ENCODE results near the gene GNB1L. TPM values are rescaled to one million over a fixed set of nuclear protein-coding genes. Genes with fewer than 3 reads are reported as not detected.

GNB1L gene
- total and polyA plus RNA-seq, 9 of the 15 experiments (the other 6 are each of a cell fraction or from before 2014, with no cell fraction given), result 0.56 to 50.5 (median 10.2) TPM

DNA sequence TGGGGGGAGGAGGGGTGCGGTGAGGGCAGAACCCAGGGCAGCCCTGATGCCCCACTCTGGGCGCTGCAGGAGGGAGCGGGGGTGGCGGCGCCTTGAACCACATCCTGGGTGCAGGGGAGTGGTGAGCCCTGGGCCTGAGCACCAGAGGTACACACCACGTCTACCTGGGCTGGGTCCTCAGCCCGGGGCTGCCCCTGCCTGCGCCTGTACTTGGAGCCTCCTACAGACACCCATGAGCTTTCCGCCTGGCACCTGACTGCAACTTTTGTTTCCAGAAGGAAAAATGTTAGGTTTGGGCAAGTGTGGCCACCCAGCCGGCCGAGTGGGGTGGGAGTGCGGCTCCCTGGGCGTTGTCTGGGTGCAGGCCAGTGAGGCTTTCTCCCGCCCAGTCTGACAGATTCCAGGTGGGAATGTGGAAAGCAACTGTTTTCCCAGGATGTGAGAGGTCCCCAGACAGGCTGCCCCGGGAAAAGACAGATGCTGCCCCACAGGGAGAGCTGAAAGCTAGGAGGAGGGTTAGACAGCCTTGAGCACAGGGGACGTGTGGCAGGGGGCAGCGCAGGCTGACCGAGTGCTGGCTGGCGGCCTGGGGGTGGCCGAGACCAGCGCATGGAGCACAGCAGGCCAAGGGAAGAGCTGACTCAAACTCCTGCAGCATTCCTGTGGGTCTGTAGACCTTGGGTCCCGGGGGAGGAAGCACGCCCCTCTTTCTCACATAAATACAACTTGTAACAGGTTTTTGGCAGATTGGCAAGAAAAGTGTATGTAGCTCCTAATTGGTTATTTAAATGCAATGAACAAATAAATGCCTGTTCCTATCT lies 44.1 kb downstream of the GNB1L start:
- H2AFZ ChIP-seq (ENCODE audit: low read depth, low read length), result no peak overlapping the region
- POLR2A ChIA-PET, result interaction anchor here (0.5 to 5.7 kb wide), 11 partner anchors 9 to 132 kb away, joined by 3 to 43 read pairs (median 4); no protein-coding TSS in a partner anchor
- H3K9ac ChIP-seq (ENCODE audit: insufficient read depth in 1 of 2, low read depth in 2 of 2, low read length in 2 of 2), result peak overlapping the region in 1 of 2 experiments; percentile 67; a peak in 2 of 4 replicates
- H3K27ac ChIP-seq (ENCODE audit: extremely low read depth, low read depth, low read length), result no peak overlapping the region
- DNase-seq (ENCODE audit: extremely low read depth in 1 of 4, low spot score in 3 of 4) (no peak), ATAC-seq (no peak), FAIRE-seq (no peak)
- H3K4me3 ChIP-seq, result no peak overlapping the region
- WGBS (ENCODE audit: insufficient coverage, low coverage, missing lambda C conversion rate), result 73% methylated on average over 23 of the region's 23 CpGs
- no peaks in the 10 kb centered on the region for H3K9me3 ChIP-seq (replicated peaks; ENCODE audit: control insufficient read depth, insufficient read depth, low read depth, low read length)
- peaks cover 22% of the 10 kb centered on the region for H4K20me1 ChIP-seq (replicated peaks; ENCODE audit: control insufficient read depth, insufficient read depth, low read length)
- in situ Hi-C loops (cut with MboI) (no loop called here), intact Hi-C loops (cut with micrococcal nuclease) (no loop called here)
- H3K4me2 ChIP-seq (ENCODE audit: insufficient read depth, low read length), result no peak overlapping the region
- no peaks in the 10 kb centered on the region for H3K79me2 ChIP-seq (ENCODE audit: control insufficient read depth, insufficient read depth, low read length)
- H3K4me1 ChIP-seq (replicated peaks in 1 of 2; ENCODE audit: control insufficient read depth in 2 of 2, insufficient read depth in 2 of 2, low read length in 2 of 2), result peaks cover 26 to 66% of the 10 kb centered on the region in 2 experiments
- BruUV-seq (replicated peaks), result no TSS peak
- TF ChIP-seq, protein P1, sequence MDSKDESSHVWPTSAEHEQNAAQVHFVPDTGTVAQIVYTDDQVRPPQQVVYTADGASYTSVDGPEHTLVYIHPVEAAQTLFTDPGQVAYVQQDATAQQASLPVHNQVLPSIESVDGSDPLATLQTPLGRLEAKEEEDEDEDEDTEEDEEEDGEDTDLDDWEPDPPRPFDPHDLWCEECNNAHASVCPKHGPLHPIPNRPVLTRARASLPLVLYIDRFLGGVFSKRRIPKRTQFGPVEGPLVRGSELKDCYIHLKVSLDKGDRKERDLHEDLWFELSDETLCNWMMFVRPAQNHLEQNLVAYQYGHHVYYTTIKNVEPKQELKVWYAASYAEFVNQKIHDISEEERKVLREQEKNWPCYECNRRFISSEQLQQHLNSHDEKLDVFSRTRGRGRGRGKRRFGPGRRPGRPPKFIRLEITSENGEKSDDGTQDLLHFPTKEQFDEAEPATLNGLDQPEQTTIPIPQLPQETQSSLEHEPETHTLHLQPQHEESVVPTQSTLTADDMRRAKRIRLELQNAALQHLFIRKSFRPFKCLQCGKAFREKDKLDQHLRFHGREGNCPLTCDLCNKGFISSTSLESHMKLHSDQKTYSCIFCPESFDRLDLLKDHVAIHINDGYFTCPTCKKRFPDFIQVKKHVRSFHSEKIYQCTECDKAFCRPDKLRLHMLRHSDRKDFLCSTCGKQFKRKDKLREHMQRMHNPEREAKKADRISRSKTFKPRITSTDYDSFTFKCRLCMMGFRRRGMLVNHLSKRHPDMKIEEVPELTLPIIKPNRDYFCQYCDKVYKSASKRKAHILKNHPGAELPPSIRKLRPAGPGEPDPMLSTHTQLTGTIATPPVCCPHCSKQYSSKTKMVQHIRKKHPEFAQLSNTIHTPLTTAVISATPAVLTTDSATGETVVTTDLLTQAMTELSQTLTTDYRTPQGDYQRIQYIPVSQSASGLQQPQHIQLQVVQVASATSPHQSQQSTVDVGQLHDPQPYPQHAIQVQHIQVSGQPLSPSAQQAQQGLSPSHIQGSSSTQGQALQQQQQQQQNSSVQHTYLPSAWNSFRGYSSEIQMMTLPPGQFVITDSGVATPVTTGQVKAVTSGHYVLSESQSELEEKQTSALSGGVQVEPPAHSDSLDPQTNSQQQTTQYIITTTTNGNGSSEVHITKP (IDR thresholded peaks at IDR 0.05; ENCODE audit: partially characterized antibody), result peak; percentile 8
- TF ChIP-seq ZBTB7A (IDR thresholded peaks at IDR 0.05; ENCODE audit: borderline replicate concordance, control insufficient read depth, low read depth, low read length), result peak; percentile 16; the same call in 1 of the 2 replicates
- TF ChIP-seq ZNF717 (CRISPR knock-in tag; IDR thresholded peaks at IDR 0.05), result no peak
- 0 out of 2 replicates have a peak, but pooled peaks have one; percentile 46 for TF ChIP-seq POLR2G (IDR thresholded peaks at IDR 0.05; ENCODE audit: low read depth, low read length)
- TF ChIP-seq ZFX (CRISPR knock-in tag; IDR thresholded peaks at IDR 0.05), result no peak
- TF ChIP-seq HMGN3 (IDR thresholded peaks at IDR 0.05; ENCODE audit: borderline replicate concordance, extremely low read depth, insufficient read length, low read depth, low read length), result peak; percentile 5
- TF ChIP-seq KLF13 (tag; IDR thresholded peaks at IDR 0.05; ENCODE audit: borderline replicate concordance, low read depth), result 0 out of 2 replicates have a peak, but pooled peaks have one; percentile 9
- no peak for TF ChIP-seq STAT5A (IDR thresholded peaks at IDR 0.05; ENCODE audit: borderline replicate concordance, low read length)
- TF ChIP-seq, protein P2, sequence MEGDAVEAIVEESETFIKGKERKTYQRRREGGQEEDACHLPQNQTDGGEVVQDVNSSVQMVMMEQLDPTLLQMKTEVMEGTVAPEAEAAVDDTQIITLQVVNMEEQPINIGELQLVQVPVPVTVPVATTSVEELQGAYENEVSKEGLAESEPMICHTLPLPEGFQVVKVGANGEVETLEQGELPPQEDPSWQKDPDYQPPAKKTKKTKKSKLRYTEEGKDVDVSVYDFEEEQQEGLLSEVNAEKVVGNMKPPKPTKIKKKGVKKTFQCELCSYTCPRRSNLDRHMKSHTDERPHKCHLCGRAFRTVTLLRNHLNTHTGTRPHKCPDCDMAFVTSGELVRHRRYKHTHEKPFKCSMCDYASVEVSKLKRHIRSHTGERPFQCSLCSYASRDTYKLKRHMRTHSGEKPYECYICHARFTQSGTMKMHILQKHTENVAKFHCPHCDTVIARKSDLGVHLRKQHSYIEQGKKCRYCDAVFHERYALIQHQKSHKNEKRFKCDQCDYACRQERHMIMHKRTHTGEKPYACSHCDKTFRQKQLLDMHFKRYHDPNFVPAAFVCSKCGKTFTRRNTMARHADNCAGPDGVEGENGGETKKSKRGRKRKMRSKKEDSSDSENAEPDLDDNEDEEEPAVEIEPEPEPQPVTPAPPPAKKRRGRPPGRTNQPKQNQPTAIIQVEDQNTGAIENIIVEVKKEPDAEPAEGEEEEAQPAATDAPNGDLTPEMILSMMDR (IDR thresholded peaks at IDR 0.05 in 2 of 3, conservative IDR thresholded peaks at IDR 0.05 in 1 of 3; ENCODE audit: insufficient read depth in 2 of 3, low read depth in 1 of 3, low read length in 3 of 3), result peak in 2 of 3 experiments; percentile 18 to 20; a peak in 2 of 6 replicates
- no peak for TF ChIP-seq NR2F6 (CRISPR knock-in tag; IDR thresholded peaks at IDR 0.05)
- peak; percentile 65 for TF ChIP-seq WHSC1 (IDR thresholded peaks at IDR 0.05; ENCODE audit: low read length)
- H3K27me3 ChIP-seq (ENCODE audit: control insufficient read depth in 2 of 2, insufficient read depth in 2 of 2, low read length in 2 of 2), result no peaks in the 10 kb centered on the region
- 0 out of 3 replicates have a peak, but pooled peaks cover 3% of the 10 kb centered on the region for H3K36me3 ChIP-seq (ENCODE audit: control insufficient read depth, insufficient read depth, low read length)
- CTCF ChIA-PET (ENCODE audit: low intra/inter-chr PET ratio), result no interaction called here
- no peaks in the 10 kb centered on the region for H3K9me1 ChIP-seq (ENCODE audit: control insufficient read depth, insufficient read depth, low read length)
